Chondrocyte (in vitro differentiated cells): ENCODE measurements around the gene ZNF564. TPM values are rescaled to one million over a fixed set of nuclear protein-coding genes. Genes with fewer than 3 reads are reported as not detected.
A peak's percentile ranks its signal among the peaks of the same experiment; 100 is the strongest.

Experiments
- DNase-seq: peaks from one replicate; pipeline ENCODE4 v3.0.0; 2021; ENCODE audit warnings: mixed read lengths, low spot score
- H3K27ac Mint-ChIP-seq: one replicate; pipeline ENCODE4 v1.8.0; 2021; ENCODE audit warnings: mild to moderate bottlenecking, moderate library complexity, mixed read lengths; ENCODE audit not compliant: unreplicated experiment
- H3K27me3 Mint-ChIP-seq: 2 replicates; pipeline ENCODE4 v1.8.0; 2021; ENCODE audit warnings: low read depth, mixed read lengths
- H3K36me3 Mint-ChIP-seq: 2 replicates; pipeline ENCODE4 v1.8.0; 2021; ENCODE audit warnings: low read depth, mixed read lengths
- H3K4me1 Mint-ChIP-seq: 2 replicates; pipeline ENCODE4 v1.8.0; 2021; ENCODE audit warnings: low read depth, mild to moderate bottlenecking, mixed read lengths
- H3K4me3 Mint-ChIP-seq: one replicate; pipeline ENCODE4 v1.8.0; 2021; ENCODE audit warnings: mild to moderate bottlenecking, moderate library complexity, mixed read lengths; ENCODE audit not compliant: unreplicated experiment
- H3K9me3 Mint-ChIP-seq: 2 replicates; pipeline ENCODE4 v1.8.0; 2021; ENCODE audit warnings: low read depth, mixed read lengths
- CTCF ChIP-seq: fragments of 200-600 bp; sonication (generic); IDR thresholded peaks from 2 replicates; pipeline ENCODE4 v1.5.0; 2021; ENCODE audit warnings: antibody characterized with exemption, mild to moderate bottlenecking, moderate library complexity
- total RNA-seq: library from RNA; stranded (reverse); gene quantifications from 3 replicates; pipeline ENCODE4 v1.2.1, GENCODE V29; 2021

ZNF564 gene
- total RNA-seq, 1 donor from 2014 or later, result 5.7 TPM

GRCh38 chr19:12485571-12485970 is 65.7 kb downstream of the ZNF564 start:
- no peaks in the 10 kb centered on the region for H3K9me3 Mint-ChIP-seq
- peak overlapping the region; percentile 59 for H3K27ac Mint-ChIP-seq
- peaks cover 31% of the 10 kb centered on the region for H3K4me1 Mint-ChIP-seq
- H3K36me3 Mint-ChIP-seq, result no peaks in the 10 kb centered on the region
- DNase-seq, result no peak
- peak overlapping the region; percentile 90 for H3K4me3 Mint-ChIP-seq
- no peaks in the 10 kb centered on the region for H3K27me3 Mint-ChIP-seq
- no peak for TF ChIP-seq CTCF

GRCh38 chr19:12485052-12485416 is 66.2 kb downstream of the ZNF564 start:
- H3K27ac Mint-ChIP-seq, result peak overlapping the region; percentile 91
- DNase-seq, result no peak
- peak overlapping the region; percentile 90 for H3K4me3 Mint-ChIP-seq
- no peaks in the 10 kb centered on the region for H3K36me3 Mint-ChIP-seq
- no peak for TF ChIP-seq CTCF
- H3K9me3 Mint-ChIP-seq, result no peaks in the 10 kb centered on the region
- no peaks in the 10 kb centered on the region for H3K27me3 Mint-ChIP-seq
- peaks cover 31% of the 10 kb centered on the region for H3K4me1 Mint-ChIP-seq

GRCh38 chr19:12484371-12485051 is 66.8 kb downstream of the ZNF564 start, which contains the start of gene ZNF709:
TSS of gene ZNF709 (minus strand) at chr19:12484816. CDS start at chr19:12484657, 159 bp downstream.
- no peaks in the 10 kb centered on the region for H3K9me3 Mint-ChIP-seq
- peak; percentile 92 for DNase-seq
- peak within 1 kb of the TSS; percentile 90 for H3K4me3 Mint-ChIP-seq
- no peaks in the 10 kb centered on the region for H3K27me3 Mint-ChIP-seq
- peaks cover 31% of the 10 kb centered on the region for H3K4me1 Mint-ChIP-seq
- no peaks in the 10 kb centered on the region for H3K36me3 Mint-ChIP-seq
- peak within 1 kb of the TSS; percentile 91 for H3K27ac Mint-ChIP-seq
- no peak for TF ChIP-seq CTCF

- no peaks in the 10 kb centered on the region for H3K27me3 Mint-ChIP-seq
- peak overlapping the region; percentile 91 for H3K27ac Mint-ChIP-seq
- DNase-seq, result no peak
- H3K9me3 Mint-ChIP-seq, result no peaks in the 10 kb centered on the region
- no peaks in the 10 kb centered on the region for H3K36me3 Mint-ChIP-seq
- TF ChIP-seq CTCF, result no peak
- peak overlapping the region; percentile 90 for H3K4me3 Mint-ChIP-seq
- H3K4me1 Mint-ChIP-seq, result peaks cover 31% of the 10 kb centered on the region
Observed at GRCh38 chr19:12484011-12484370, 67.3 kb downstream of the ZNF564 start.

- Mint-ChIP-seq H3K27ac (peak overlapping the region; percentile 10), H3K36me3 (peaks cover 1% of the 10 kb centered on the region), H3K9me3 (no peaks in the 10 kb centered on the region), H3K27me3 (no peaks in the 10 kb centered on the region), H3K4me3 (no peak overlapping the region), H3K4me1 (peaks cover 31% of the 10 kb centered on the region)
- DNase-seq, result no peak
- TF ChIP-seq CTCF, result no peak
Observed at GRCh38 chr19:12482509-12482886, 68.8 kb downstream of the ZNF564 start.
